SK-N-SH (cell line): ENCODE measurements around the gene CXCR3.

Experiments used
- CHD2 ChIP-seq: fragments of 150-350 bp; IDR thresholded peaks from 2 replicates; pipeline ENCODE4 v1.6.1; 2018; ENCODE audit warnings: low read length; ENCODE audit not compliant: partially characterized antibody
- CTCF ChIP-seq: fragments of 200-600 bp; sonication (generic); IDR thresholded peaks from 2 replicates; pipeline ENCODE4 v1.6.1; 2017; ENCODE audit warnings: antibody characterized with exemption, mild to moderate bottlenecking, moderate library complexity
- EP300 ChIP-seq, 2 experiments: IDR thresholded peaks; 2 replicates each; pipeline versions ENCODE4 v1.4.0 to v1.6.1; 2012; ENCODE audit warnings: borderline replicate concordance in 1 of 2, low read depth in 1 of 2, low read length in 1 of 2
- EZH2phosphoT487 ChIP-seq: fragments of 200-600 bp; sonication (generic); IDR thresholded peaks from 2 replicates; pipeline ENCODE4 v1.6.1; 2017; ENCODE audit warnings: low read depth, mixed run types, mild to moderate bottlenecking, antibody characterized with exemption, moderate library complexity, borderline replicate concordance
- NFIC ChIP-seq: IDR thresholded peaks from 2 replicates; pipeline ENCODE4 v1.4.0; 2012; ENCODE audit warnings: borderline replicate concordance
- NRF1 ChIP-seq: IDR thresholded peaks from 2 replicates; pipeline ENCODE4 v1.6.1; 2012; ENCODE audit warnings: low read depth, mild to moderate bottlenecking, low read length
- PBX3 ChIP-seq: IDR thresholded peaks from 2 replicates; pipeline ENCODE4; 2012
- POLR2AphosphoS5 ChIP-seq: IDR thresholded peaks from 2 replicates; pipeline ENCODE4 v1.6.1; 2012; ENCODE audit warnings: low read depth, low read length
- RCOR1 ChIP-seq: fragments of 150-350 bp; IDR thresholded peaks from 2 replicates; pipeline ENCODE4 v1.6.1; 2017; ENCODE audit warnings: antibody characterized with exemption, low read length
- REST ChIP-seq: IDR thresholded peaks from 2 replicates; pipeline ENCODE4 v1.6.1; 2012; ENCODE audit warnings: mild to moderate bottlenecking, low read depth, low read length, moderate library complexity
- TAF1 ChIP-seq: IDR thresholded peaks from 2 replicates; pipeline ENCODE4 v1.6.1; 2012; ENCODE audit warnings: low read depth, mild to moderate bottlenecking, low read length, moderate library complexity, borderline replicate concordance
- USF1 ChIP-seq: IDR thresholded peaks from 2 replicates; pipeline ENCODE4 v1.4.0; 2012; ENCODE audit warnings: low read depth, borderline replicate concordance
- YY1 ChIP-seq: IDR thresholded peaks from 2 replicates; pipeline ENCODE4 v1.4.0; 2012; ENCODE audit warnings: low read depth, mild to moderate bottlenecking

GRCh38 chrX:71634366-71634765 lies 16.1 kb upstream of the CXCR3 start:
- no peak for TF ChIP-seq EZH2phosphoT487
- no peak for TF ChIP-seq YY1
- TF ChIP-seq POLR2AphosphoS5, result no peak
- no peak for TF ChIP-seq NFIC
- TF ChIP-seq NRF1, result no peak
- TF ChIP-seq USF1, result no peak
- TF ChIP-seq RCOR1, result no peak
- no peak for TF ChIP-seq CTCF
- TF ChIP-seq TAF1, result no peak
- TF ChIP-seq PBX3, result no peak
- TF ChIP-seq CHD2, result no peak
- TF ChIP-seq REST, result no peak
- TF ChIP-seq EP300 (IDR thresholded peaks at IDR 0.05; ENCODE audit: borderline replicate concordance in 1 of 2, low read depth in 1 of 2, low read length in 1 of 2), result no peak
